IMR-90 (cell line): ENCODE measurements around the gene DDI2. TPM values are rescaled to one million over a fixed set of nuclear protein-coding genes. Genes with fewer than 3 reads are reported as not detected.

Experiments used
- ATAC-seq: fragments of 200-7000 bp; cut with Tn5 transposase; 2 replicates; pipeline ENCODE4 v1.9.1; 2020; ENCODE audit warnings: low read depth, mild to moderate bottlenecking, moderate library complexity
- BruUV-seq: library from RNA; stranded (reverse); fragments of 400-500 nt; replicated peaks from 2 replicates; lab custom pipeline; 2021; lab: Mats Ljungman, UMichigan
- CTCF ChIA-PET: fragments of 300-600 bp; formaldehyde crosslinking; extraction: SDS; loops from one replicate; lab custom pipeline; 2021; ENCODE audit warnings: antibody characterized with exemption; lab: Yijun Ruan, JAX
- POLR2A ChIA-PET: fragments of 300-600 bp; sonication (Branson Sonifier 250); formaldehyde crosslinking; loops from one replicate; lab custom pipeline; 2022; ENCODE audit warnings: antibody characterized with exemption; ENCODE audit not compliant: unreplicated experiment; lab: Charles Lee
- DNase-seq: peaks from one replicate; pipeline ENCODE4 v3.0.0; 2013
- H2AFZ ChIP-seq: replicated peaks from 2 replicates; pipeline ENCODE3; 2013; ENCODE audit warnings: low read length, mild to moderate bottlenecking; ENCODE audit not compliant: poor library complexity
- H2AK5ac ChIP-seq: 2 replicates; pipeline ENCODE4 v1.6.1; 2013; ENCODE audit warnings: low read depth, low read length, inconsistent platforms
- H2AK9ac ChIP-seq: replicated peaks from 2 replicates; pipeline ENCODE3; 2013; ENCODE audit warnings: mild to moderate bottlenecking, low read depth, low read length, moderate library complexity; ENCODE audit not compliant: poor library complexity
- H2BK120ac ChIP-seq: 2 replicates; pipeline ENCODE4 v1.6.1; 2013; ENCODE audit warnings: low read depth, low read length, inconsistent platforms
- H2BK15ac ChIP-seq: 3 replicates; pipeline ENCODE4 v1.6.1; 2013; ENCODE audit warnings: low read depth, low read length, inconsistent platforms
- H2BK20ac ChIP-seq: 2 replicates; pipeline ENCODE4 v1.6.1; 2013; ENCODE audit warnings: low read depth, mild to moderate bottlenecking, inconsistent platforms, low read length, moderate library complexity
- H2BK5ac ChIP-seq: 2 replicates; pipeline ENCODE4 v1.6.1; 2013; ENCODE audit warnings: mild to moderate bottlenecking, low read depth, low read length, inconsistent platforms; ENCODE audit not compliant: poor library complexity, severe bottlenecking
- H3K14ac ChIP-seq: replicated peaks from 2 replicates; pipeline ENCODE4 v1.6.1; 2013; ENCODE audit warnings: low read depth, low read length, inconsistent platforms
- H3K18ac ChIP-seq: 2 replicates; pipeline ENCODE4 v1.6.1; 2013; ENCODE audit warnings: low read depth, low read length, control low read depth
- H3K23ac ChIP-seq: 2 replicates; pipeline ENCODE4 v1.6.1; 2013; ENCODE audit warnings: low read depth, low read length, inconsistent platforms
- H3K27ac ChIP-seq: 2 replicates; pipeline ENCODE4 v1.5.1; 2013; ENCODE audit warnings: mild to moderate bottlenecking, control low read depth, low read length; ENCODE audit not compliant: insufficient read depth
- H3K27me3 ChIP-seq: 2 replicates; pipeline ENCODE4 v1.6.1; 2013; ENCODE audit warnings: low read length; ENCODE audit not compliant: control insufficient read depth, insufficient read depth
- H3K36me3 ChIP-seq: 2 replicates; pipeline ENCODE4 v1.6.1; 2013; ENCODE audit warnings: low read length, mixed read lengths; ENCODE audit not compliant: control insufficient read depth, insufficient read depth
- H3K4ac ChIP-seq: 2 replicates; pipeline ENCODE4 v1.6.1; 2013; ENCODE audit warnings: low read depth, low read length, inconsistent platforms
- H3K4me1 ChIP-seq: 2 replicates; pipeline ENCODE4 v1.6.1; 2013; ENCODE audit warnings: low read length, mixed read lengths; ENCODE audit not compliant: control insufficient read depth, insufficient read depth
- H3K4me2 ChIP-seq: 2 replicates; pipeline ENCODE4 v1.6.1; 2013; ENCODE audit warnings: low read depth, mild to moderate bottlenecking, control low read depth, low read length, moderate library complexity
- H3K4me3 ChIP-seq: 2 replicates; pipeline ENCODE4 v1.5.1; 2013; ENCODE audit warnings: low read depth, mild to moderate bottlenecking, control low read depth, low read length, moderate library complexity; ENCODE audit not compliant: insufficient read depth
- H3K56ac ChIP-seq: 2 replicates; pipeline ENCODE4 v1.6.1; 2013; ENCODE audit warnings: low read length, inconsistent platforms; ENCODE audit not compliant: insufficient read depth; ENCODE audit errors: extremely low read depth
- H3K79me1 ChIP-seq, 2 experiments: 2 replicates each; pipeline ENCODE4 v1.6.1; 2013; ENCODE audit warnings: low read length in 2 of 2, inconsistent platforms in 1 of 2, low read depth in 1 of 2
- H3K9ac ChIP-seq: 2 replicates; pipeline ENCODE4 v1.6.1; 2013; ENCODE audit warnings: low read depth, low read length, control low read depth
- H3K9me1 ChIP-seq: 2 replicates; pipeline ENCODE4 v1.6.1; 2013; ENCODE audit warnings: low read length, inconsistent platforms; ENCODE audit not compliant: insufficient read depth
- H3K9me3 ChIP-seq: 2 replicates; pipeline ENCODE4 v1.6.1; 2013; ENCODE audit warnings: low read length; ENCODE audit not compliant: control insufficient read depth, insufficient read depth
- H4K20me1 ChIP-seq: 2 replicates; pipeline ENCODE4 v1.6.1; 2013; ENCODE audit warnings: low read length, inconsistent platforms; ENCODE audit not compliant: insufficient read depth
- H4K5ac ChIP-seq: 2 replicates; pipeline ENCODE4 v1.6.1; 2013; ENCODE audit warnings: mild to moderate bottlenecking, low read depth, low read length, control low read depth
- H4K8ac ChIP-seq, 2 experiments: 2 replicates each; pipeline ENCODE4 v1.6.1; 2013; ENCODE audit warnings: low read depth in 2 of 2, low read length in 2 of 2, control low read depth in 1 of 2, inconsistent platforms in 1 of 2
- H4K91ac ChIP-seq: 2 replicates; pipeline ENCODE4 v1.6.1; 2013; ENCODE audit warnings: low read depth, low read length, inconsistent platforms; ENCODE audit not compliant: insufficient read depth
- BHLHE40 ChIP-seq: fragments of 150-350 bp; IDR thresholded peaks from 2 replicates; pipeline ENCODE4 v1.6.1; 2016; ENCODE audit warnings: mild to moderate bottlenecking, low read depth, low read length
- CHD1 ChIP-seq: IDR thresholded peaks from 2 replicates; pipeline ENCODE4 v1.6.1; 2012; ENCODE audit warnings: low read depth, low read length, improper control_type of control experiment
- CTCF ChIP-seq: conservative IDR thresholded peaks from 2 replicates; pipeline ENCODE4 v1.5.1; 2012; ENCODE audit warnings: mild to moderate bottlenecking, low read depth, low read length, improper control_type of control experiment
- MXI1 ChIP-seq: IDR thresholded peaks from 2 replicates; pipeline ENCODE4 v1.6.1; 2012; ENCODE audit warnings: low read depth, mild to moderate bottlenecking, low read length, moderate library complexity, borderline replicate concordance
- NFE2L2 ChIP-seq: fragments of 150-350 bp; IDR thresholded peaks from 2 replicates; pipeline ENCODE4 v1.6.1; 2016; ENCODE audit warnings: low read depth, mild to moderate bottlenecking, low read length
- POLR2A ChIP-seq: IDR thresholded peaks from 2 replicates; pipeline ENCODE4 v1.6.1; 2012; ENCODE audit warnings: mild to moderate bottlenecking, low read depth, low read length
- WGBS, 2 experiments: methylation state at CpG; one replicate each; pipeline versions ENCODE4 v1.1.5 to v1.1.7; 2013; ENCODE audit warnings: missing lambda C conversion rate in 2 of 2; ENCODE audit not compliant: insufficient read length in 1 of 2; ENCODE audit errors: extremely low coverage in 2 of 2; 5-methylcytosine and 5-hydroxymethylcytosine counted together
- dilution Hi-C: fragments of 300-500 bp; cut with HindIII; formaldehyde crosslinking; loops from one replicate; pipeline ENCODE4 v1.14.3; 2018; ENCODE audit warnings: low sequenced_read_pairs; ENCODE audit not compliant: unreplicated experiment
- in situ Hi-C: fragments of 300-500 bp; cut with MboI; formaldehyde crosslinking; loops from 3 replicates; pipeline ENCODE4 v1.14.3; 2019; ENCODE audit warnings: low sequenced_read_pairs, inconsistent platforms, mixed read lengths
- intact Hi-C: fragments of 100-400 bp; cut with micrococcal nuclease; formaldehyde crosslinking; loops from 2 replicates; pipeline ENCODE4 v1.10.0; 2022
- polyA plus RNA-seq, 3 experiments: library from polyadenylated mRNA; depleted of rRNA; stranded (reverse); fragments of >200 nt; gene quantifications; 2 replicates each; pipeline ENCODE4 v1.2.3, GENCODE V29; 2012; ENCODE audit warnings: low replicate concordance in 1 of 3
- total RNA-seq: library from RNA; depleted of rRNA; stranded (reverse); fragments of >200 nt; gene quantifications from 2 replicates; pipeline ENCODE4 v1.2.3, GENCODE V29; 2012
- TF ChIP-seq, protein P1 (sequence below): fragments of 150-350 bp; IDR thresholded peaks from 2 replicates; pipeline ENCODE4 v1.6.1; 2017; ENCODE audit warnings: mild to moderate bottlenecking, antibody characterized with exemption, low read length, low read depth
- TF ChIP-seq, protein P2 (sequence below): fragments of 150-350 bp; IDR thresholded peaks from 2 replicates; pipeline ENCODE4 v1.6.1; 2016; ENCODE audit warnings: low read depth, mild to moderate bottlenecking, low read length, moderate library complexity, borderline replicate concordance

Gene DDI2
- total and polyA plus RNA-seq, 2 of the 4 experiments (the other 2 are of a cell fraction): 6.0 to 13.4 TPM

DNA sequence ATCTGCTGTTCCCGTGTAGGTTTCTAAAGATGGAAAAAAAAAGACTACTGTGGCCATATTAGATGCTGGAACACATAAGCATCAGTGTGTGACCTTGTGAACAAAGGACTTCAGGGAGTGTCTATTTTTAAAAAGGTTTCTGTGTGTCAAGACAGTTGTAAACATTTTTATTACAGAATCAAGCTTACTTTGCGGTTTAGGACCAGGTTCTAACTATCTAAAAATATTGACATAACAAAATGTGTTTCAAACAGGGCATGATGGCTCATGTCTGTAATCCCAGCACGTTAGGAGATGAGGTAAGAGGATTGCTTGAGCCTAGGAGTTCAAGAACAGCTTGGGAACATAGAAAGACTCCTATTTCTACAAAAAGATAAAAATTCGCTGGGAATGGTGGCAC, 7.1 kb upstream of the DDI2 start:
- H2BK120ac ChIP-seq: no peak overlapping the region
- no peak overlapping the region for H3K9ac ChIP-seq
- H3K27me3 ChIP-seq: no peaks in the 10 kb centered on the region
- peaks cover 2% of the 10 kb centered on the region; the same call in 1 of the 2 replicates for H3K9me3 ChIP-seq
- no peak overlapping the region for H2AK5ac ChIP-seq
- H3K4ac ChIP-seq: no peak overlapping the region
- H3K23ac ChIP-seq: no peak overlapping the region
- TF ChIP-seq CTCF: no peak
- TF ChIP-seq, protein P1, sequence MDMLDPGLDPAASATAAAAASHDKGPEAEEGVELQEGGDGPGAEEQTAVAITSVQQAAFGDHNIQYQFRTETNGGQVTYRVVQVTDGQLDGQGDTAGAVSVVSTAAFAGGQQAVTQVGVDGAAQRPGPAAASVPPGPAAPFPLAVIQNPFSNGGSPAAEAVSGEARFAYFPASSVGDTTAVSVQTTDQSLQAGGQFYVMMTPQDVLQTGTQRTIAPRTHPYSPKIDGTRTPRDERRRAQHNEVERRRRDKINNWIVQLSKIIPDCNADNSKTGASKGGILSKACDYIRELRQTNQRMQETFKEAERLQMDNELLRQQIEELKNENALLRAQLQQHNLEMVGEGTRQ: no peak
- TF ChIP-seq BHLHE40: no peak
- TF ChIP-seq MXI1: no peak
- TF ChIP-seq POLR2A: no peak
- TF ChIP-seq, protein P2, sequence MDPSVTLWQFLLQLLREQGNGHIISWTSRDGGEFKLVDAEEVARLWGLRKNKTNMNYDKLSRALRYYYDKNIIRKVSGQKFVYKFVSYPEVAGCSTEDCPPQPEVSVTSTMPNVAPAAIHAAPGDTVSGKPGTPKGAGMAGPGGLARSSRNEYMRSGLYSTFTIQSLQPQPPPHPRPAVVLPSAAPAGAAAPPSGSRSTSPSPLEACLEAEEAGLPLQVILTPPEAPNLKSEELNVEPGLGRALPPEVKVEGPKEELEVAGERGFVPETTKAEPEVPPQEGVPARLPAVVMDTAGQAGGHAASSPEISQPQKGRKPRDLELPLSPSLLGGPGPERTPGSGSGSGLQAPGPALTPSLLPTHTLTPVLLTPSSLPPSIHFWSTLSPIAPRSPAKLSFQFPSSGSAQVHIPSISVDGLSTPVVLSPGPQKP: no peak
- no peak for TF ChIP-seq NFE2L2
- TF ChIP-seq CHD1: no peak
- H3K4me2 ChIP-seq: no peak overlapping the region
- ChIA-PET CTCF (no interaction called here), POLR2A (no interaction called here)
- DNase-seq: no peak
- H4K5ac ChIP-seq: no peak overlapping the region
- H2AFZ ChIP-seq: no peak overlapping the region
- H2BK15ac ChIP-seq: no peak overlapping the region
- no peak overlapping the region for H3K27ac ChIP-seq
- H2BK20ac ChIP-seq: no peak overlapping the region
- H3K14ac ChIP-seq: no peak overlapping the region
- no peaks in the 10 kb centered on the region for H3K79me1 ChIP-seq
- no TSS peak for BruUV-seq
- in situ Hi-C loops (no loop called here), intact Hi-C loops (no loop called here), dilution Hi-C loops (no loop called here)
- H3K4me1 ChIP-seq: no peaks in the 10 kb centered on the region
- no peaks in the 10 kb centered on the region for H3K9me1 ChIP-seq
- no peak overlapping the region for H3K18ac ChIP-seq
- no peak overlapping the region for H4K91ac ChIP-seq
- no peak overlapping the region for H2AK9ac ChIP-seq
- no peak overlapping the region for H3K56ac ChIP-seq
- H4K20me1 ChIP-seq: no peaks in the 10 kb centered on the region
- H2BK5ac ChIP-seq: no peak overlapping the region
- ATAC-seq: no peak
- no peak overlapping the region for H3K4me3 ChIP-seq
- H4K8ac ChIP-seq: no peak overlapping the region
- no peaks in the 10 kb centered on the region for H3K36me3 ChIP-seq
- no CpG with 5 or more reads among the region's 4 CpGs for WGBS, 2 experiments
